ENCODE measurements around the gene COL4A4.
A peak's percentile ranks its signal among the peaks of the same experiment; 100 is the strongest.
"Not testable (repeated sequence)": the region's sequence is repeated elsewhere in the genome, so short reads cannot be mapped to it uniquely, and the experiment has no call there.

COL4A4 gene

GRCh38 chr2:227099340-227099739, 64.7 kb downstream of the COL4A4 start:
- no peaks in the 10 kb centered on the region for H3K27me3 Mint-ChIP-seq (ENCODE audit: low read depth, poor library complexity)
- H3K4me1 Mint-ChIP-seq: peaks cover 12% of the 10 kb centered on the region
- peaks cover 4% of the 10 kb centered on the region for H3K9me3 Mint-ChIP-seq
- no peaks in the 10 kb centered on the region for H3K36me3 Mint-ChIP-seq (ENCODE audit: low read depth)
- H3K4me3 Mint-ChIP-seq: no peak overlapping the region
- H3K27ac Mint-ChIP-seq: no peak overlapping the region
- no peak for DNase-seq
- TF ChIP-seq CTCF (IDR thresholded peaks at IDR 0.05): no peak

GRCh38 chr2:227098162-227098515, 65.9 kb downstream of the COL4A4 start:
- no peaks in the 10 kb centered on the region for H3K36me3 Mint-ChIP-seq (ENCODE audit: low read depth)
- peaks cover 10% of the 10 kb centered on the region for H3K9me3 Mint-ChIP-seq
- H3K4me1 Mint-ChIP-seq: peaks cover 12% of the 10 kb centered on the region
- H3K27ac Mint-ChIP-seq: no peak overlapping the region
- DNase-seq: no peak
- no peaks in the 10 kb centered on the region for H3K27me3 Mint-ChIP-seq (ENCODE audit: low read depth, poor library complexity)
- no peak overlapping the region for H3K4me3 Mint-ChIP-seq
- no peak for TF ChIP-seq CTCF (IDR thresholded peaks at IDR 0.05)

DNA sequence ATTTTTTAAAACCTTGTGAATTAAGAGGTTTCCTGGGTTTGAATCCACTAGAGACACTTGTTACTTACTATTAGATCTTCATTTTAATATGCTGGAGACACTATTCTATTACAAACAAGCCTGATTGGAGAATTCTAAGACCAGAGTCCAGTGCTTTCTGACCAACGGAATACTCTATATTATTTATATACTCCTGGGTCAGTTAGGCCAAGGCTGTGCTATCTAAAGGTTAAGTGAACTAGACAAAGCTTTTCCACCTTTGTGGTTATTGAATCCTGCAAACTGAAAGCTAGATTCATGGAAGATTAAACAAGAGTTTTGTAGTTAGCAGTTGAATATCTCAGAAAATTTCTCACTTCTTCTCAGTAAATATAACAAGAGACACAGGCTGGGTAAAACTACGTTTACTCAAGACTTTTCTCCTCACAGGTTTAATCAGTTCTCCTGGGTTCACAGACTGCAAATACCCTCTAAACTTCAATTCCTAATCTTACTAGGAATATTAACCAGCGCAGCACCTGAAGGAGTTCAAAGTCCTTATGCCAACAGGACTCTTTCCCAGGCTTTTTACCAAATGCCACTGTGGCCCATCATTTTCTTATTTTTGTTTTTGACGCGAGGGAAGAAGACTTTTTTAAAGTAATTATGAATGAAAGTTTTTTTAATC, 66.4 kb downstream of the COL4A4 start:
- H3K4me1 Mint-ChIP-seq: peaks cover 12% of the 10 kb centered on the region
- no peak for DNase-seq
- H3K9me3 Mint-ChIP-seq: peaks cover 11% of the 10 kb centered on the region
- no peak overlapping the region for H3K4me3 Mint-ChIP-seq
- no peak for TF ChIP-seq CTCF (IDR thresholded peaks at IDR 0.05)
- no peaks in the 10 kb centered on the region for H3K36me3 Mint-ChIP-seq (ENCODE audit: low read depth)
- H3K27ac Mint-ChIP-seq: no peak overlapping the region
- no peaks in the 10 kb centered on the region for H3K27me3 Mint-ChIP-seq (ENCODE audit: low read depth, poor library complexity)

- Mint-ChIP-seq H3K9me3 (peaks cover 8% of the 10 kb centered on the region), H3K4me3 (no peak overlapping the region), H3K27ac (no peak overlapping the region), H3K27me3 (ENCODE audit: low read depth, poor library complexity) (no peaks in the 10 kb centered on the region), H3K36me3 (ENCODE audit: low read depth) (no peaks in the 10 kb centered on the region), H3K4me1 (peaks cover 12% of the 10 kb centered on the region)
- TF ChIP-seq CTCF (IDR thresholded peaks at IDR 0.05): no peak
- DNase-seq: no peak
Observed at GRCh38 chr2:227095346-227095745, 68.7 kb downstream of the COL4A4 start.

DNA sequence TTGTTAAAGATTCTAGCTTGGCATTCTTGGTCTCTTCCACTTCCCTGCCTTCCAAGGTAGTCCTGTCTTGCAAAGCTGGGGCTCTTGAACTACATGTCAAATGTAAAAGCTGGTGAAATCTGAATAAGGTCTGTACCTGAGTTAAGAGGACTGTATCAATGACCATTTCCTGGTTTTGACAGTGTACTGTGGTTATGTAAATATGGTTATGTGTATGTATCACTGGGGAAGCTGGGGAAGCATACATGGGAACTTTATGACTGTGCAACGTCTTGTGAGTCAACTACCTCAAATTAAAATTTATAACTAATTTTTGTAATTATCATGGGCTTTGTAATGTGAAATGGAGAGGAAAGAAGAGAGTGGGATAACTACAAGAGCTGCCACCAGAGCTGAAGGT, 81.7 kb downstream of the COL4A4 start:
- no peak for TF ChIP-seq CTCF (IDR thresholded peaks at IDR 0.05)
- no peak for DNase-seq
- no peaks in the 10 kb centered on the region for H3K36me3 Mint-ChIP-seq (ENCODE audit: low read depth)
- peaks cover 5% of the 10 kb centered on the region for H3K27me3 Mint-ChIP-seq (ENCODE audit: low read depth, poor library complexity)
- H3K4me1 Mint-ChIP-seq: no peaks in the 10 kb centered on the region
- no peak overlapping the region for H3K27ac Mint-ChIP-seq
- no peak overlapping the region for H3K4me3 Mint-ChIP-seq
- peaks cover 5% of the 10 kb centered on the region for H3K9me3 Mint-ChIP-seq

DNA sequence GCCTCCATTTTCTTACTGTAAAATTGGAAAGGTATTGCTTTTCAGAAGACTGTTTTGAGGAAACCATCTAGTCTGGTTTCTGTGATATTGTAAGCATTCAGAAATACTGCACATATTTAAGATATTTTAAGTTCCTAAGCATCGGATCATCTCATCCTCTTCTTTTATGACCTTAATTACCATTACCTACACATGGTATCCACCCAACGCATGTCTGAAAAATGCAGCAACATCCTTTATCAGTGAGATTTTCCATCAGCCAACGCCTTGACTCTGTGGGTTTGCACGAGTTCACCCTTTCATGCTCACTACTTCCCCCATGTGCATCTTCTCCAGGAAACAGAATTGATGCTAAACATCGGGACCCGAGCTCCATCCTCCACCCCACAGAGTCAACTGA, 84.3 kb downstream of the COL4A4 start:
- TF ChIP-seq CTCF (IDR thresholded peaks at IDR 0.05): no peak
- Mint-ChIP-seq H3K27ac (no peak overlapping the region), H3K36me3 (ENCODE audit: low read depth) (no peaks in the 10 kb centered on the region), H3K27me3 (ENCODE audit: low read depth, poor library complexity) (peaks cover 5% of the 10 kb centered on the region), H3K4me1 (no peaks in the 10 kb centered on the region), H3K9me3 (peaks cover 8% of the 10 kb centered on the region), H3K4me3 (no peak overlapping the region)
- no peak for DNase-seq

DNA sequence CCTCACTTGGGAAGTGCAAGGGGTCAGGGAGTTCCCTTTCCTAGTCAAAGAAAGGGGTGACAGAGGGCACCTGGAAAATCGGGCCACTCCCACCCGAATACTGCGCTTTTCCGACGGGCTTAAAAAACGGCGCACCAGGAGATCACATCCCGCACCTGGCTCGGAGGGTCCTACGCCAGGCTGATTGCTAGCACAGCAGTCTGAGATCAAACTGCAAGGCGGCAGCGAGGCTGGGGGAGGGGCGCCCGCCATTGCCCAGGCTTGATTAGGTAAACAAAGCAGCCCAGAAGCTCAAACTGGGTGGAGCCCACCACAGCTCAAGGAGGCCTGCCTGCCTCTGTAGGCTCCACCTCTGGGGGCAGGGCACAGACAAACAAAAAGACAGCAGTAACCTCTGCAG, 98.9 kb downstream of the COL4A4 start:
- Mint-ChIP-seq H3K4me3 (peak overlapping the region; percentile 60), H3K36me3 (ENCODE audit: low read depth) (peaks cover 15% of the 10 kb centered on the region), H3K9me3 (peaks cover 37% of the 10 kb centered on the region)
- H3K27me3 Mint-ChIP-seq (ENCODE audit: low read depth, poor library complexity); H3K4me1 Mint-ChIP-seq; H3K27ac Mint-ChIP-seq; DNase-seq: not testable (repeated sequence)
